ENCODE data around the gene PARN.
"Not testable (repeated sequence)": the region's sequence is repeated elsewhere in the genome, so short reads cannot be mapped to it uniquely, and the experiment has no call there.

PARN gene

GRCh38 chr16:14445937-14446715 lies 183.9 kb downstream of the PARN start:
- no peaks in the 10 kb centered on the region for H3K9me3 Mint-ChIP-seq
- no peaks in the 10 kb centered on the region for H3K4me1 Mint-ChIP-seq
- no peak overlapping the region for H3K27ac Mint-ChIP-seq
- H3K36me3 Mint-ChIP-seq = peaks cover 29% of the 10 kb centered on the region
- no peak for ATAC-seq
- no peak overlapping the region for H3K4me3 Mint-ChIP-seq
- DNase-seq (ENCODE audit: low spot score in 2 of 2) = no peak

GRCh38 chr16:14444979-14445810 lies 184.9 kb downstream of the PARN start:
- ATAC-seq (no peak), DNase-seq (ENCODE audit: low spot score in 2 of 2) (no peak)
- Mint-ChIP-seq H3K4me3 (no peak overlapping the region), H3K36me3 (peaks cover 27% of the 10 kb centered on the region), H3K4me1 (no peaks in the 10 kb centered on the region), H3K27ac (no peak overlapping the region), H3K9me3 (no peaks in the 10 kb centered on the region)

GRCh38 chr16:14441533-14441932 lies 188.5 kb downstream of the PARN start:
- DNase-seq (ENCODE audit: low spot score in 2 of 2); ATAC-seq; H3K4me1 Mint-ChIP-seq; H3K4me3 Mint-ChIP-seq; H3K9me3 Mint-ChIP-seq: not testable (repeated sequence)
- Mint-ChIP-seq H3K36me3 (peaks cover 30% of the 10 kb centered on the region), H3K27ac (peak overlapping the region; percentile 23)

- no peak for ATAC-seq
- no peak overlapping the region for H3K4me3 Mint-ChIP-seq
- DNase-seq (ENCODE audit: low spot score in 2 of 2) = no peak
- peaks cover 24% of the 10 kb centered on the region for H3K36me3 Mint-ChIP-seq
- no peak overlapping the region for H3K27ac Mint-ChIP-seq
- no peaks in the 10 kb centered on the region for H3K9me3 Mint-ChIP-seq
- H3K4me1 Mint-ChIP-seq = peaks cover 18% of the 10 kb centered on the region
Measured at GRCh38 chr16:14438256-14438655, 191.8 kb downstream of the PARN start.

GRCh38 chr16:14437426-14437825 lies 192.6 kb downstream of the PARN start:
- DNase-seq (ENCODE audit: low spot score in 2 of 2) (no peak), ATAC-seq (no peak)
- Mint-ChIP-seq H3K9me3 (no peaks in the 10 kb centered on the region), H3K27ac (peak overlapping the region; percentile 82), H3K36me3 (peaks cover 23% of the 10 kb centered on the region), H3K4me1 (peaks cover 18% of the 10 kb centered on the region), H3K4me3 (no peak overlapping the region)

- Mint-ChIP-seq H3K27ac (peak overlapping the region; percentile 82), H3K4me3 (peak overlapping the region; percentile 26), H3K4me1 (peaks cover 18% of the 10 kb centered on the region), H3K9me3 (no peaks in the 10 kb centered on the region), H3K36me3 (peaks cover 23% of the 10 kb centered on the region)
- DNase-seq (ENCODE audit: low spot score in 2 of 2) (no peak), ATAC-seq (peak; percentile 71)
Measured at GRCh38 chr16:14436401-14436955, 193.6 kb downstream of the PARN start.

- H3K9me3 Mint-ChIP-seq = no peaks in the 10 kb centered on the region
- H3K4me3 Mint-ChIP-seq = no peak overlapping the region
- no peak for DNase-seq (ENCODE audit: low spot score in 2 of 2)
- H3K27ac Mint-ChIP-seq = no peak overlapping the region
- ATAC-seq = no peak
- H3K36me3 Mint-ChIP-seq = peaks cover 23% of the 10 kb centered on the region
- H3K4me1 Mint-ChIP-seq = peaks cover 18% of the 10 kb centered on the region
Measured at GRCh38 chr16:14434860-14435259, 195.2 kb downstream of the PARN start.

- H3K36me3 Mint-ChIP-seq, H3K9me3 Mint-ChIP-seq: not testable (repeated sequence)
Measured at GRCh38 chr16:14428971-14429637, 201.0 kb downstream of the PARN start.

GRCh38 chr16:14428043-14428442 lies 202.0 kb downstream of the PARN start:
- no peak overlapping the region for H3K4me3 Mint-ChIP-seq
- no peak overlapping the region for H3K27ac Mint-ChIP-seq
- no peaks in the 10 kb centered on the region for H3K9me3 Mint-ChIP-seq
- H3K4me1 Mint-ChIP-seq = no peaks in the 10 kb centered on the region
- H3K36me3 Mint-ChIP-seq = no peaks in the 10 kb centered on the region
- DNase-seq (ENCODE audit: low spot score in 2 of 2) (no peak), ATAC-seq (no peak)

More at GRCh38 chr16:14428971-14429637, 201.0 kb downstream of the PARN start:
- not testable (repeated sequence) for H3K4me3 Mint-ChIP-seq; H3K27ac Mint-ChIP-seq; H3K4me1 Mint-ChIP-seq; ATAC-seq; DNase-seq (ENCODE audit: low spot score in 2 of 2)

GRCh38 chr16:14427371-14427948 lies 202.6 kb downstream of the PARN start:
- ATAC-seq = no peak
- Mint-ChIP-seq H3K36me3 (no peaks in the 10 kb centered on the region), H3K27ac (no peak overlapping the region), H3K4me1 (no peaks in the 10 kb centered on the region), H3K9me3 (no peaks in the 10 kb centered on the region), H3K4me3 (no peak overlapping the region)
- DNase-seq (ENCODE audit: low spot score in 2 of 2) = no peak

GRCh38 chr16:14424595-14424994 lies 205.5 kb downstream of the PARN start:
- no peaks in the 10 kb centered on the region for H3K4me1 Mint-ChIP-seq
- no peak overlapping the region for H3K27ac Mint-ChIP-seq
- H3K9me3 Mint-ChIP-seq = no peaks in the 10 kb centered on the region
- H3K36me3 Mint-ChIP-seq = no peaks in the 10 kb centered on the region
- DNase-seq (ENCODE audit: low spot score in 2 of 2) = no peak
- no peak for ATAC-seq
- H3K4me3 Mint-ChIP-seq = no peak overlapping the region

- no peak overlapping the region for H3K4me3 Mint-ChIP-seq
- ATAC-seq (no peak), DNase-seq (ENCODE audit: low spot score in 2 of 2) (no peak)
- peak overlapping the region; percentile 34 for H3K27ac Mint-ChIP-seq
- no peaks in the 10 kb centered on the region for H3K36me3 Mint-ChIP-seq
- no peaks in the 10 kb centered on the region for H3K4me1 Mint-ChIP-seq
- H3K9me3 Mint-ChIP-seq = no peaks in the 10 kb centered on the region
Measured at GRCh38 chr16:14423344-14423743, 206.7 kb downstream of the PARN start.

GRCh38 chr16:14420721-14421488 lies 209.2 kb downstream of the PARN start:
- Mint-ChIP-seq H3K4me3 (no peak overlapping the region), H3K4me1 (no peaks in the 10 kb centered on the region), H3K36me3 (no peaks in the 10 kb centered on the region), H3K27ac (no peak overlapping the region), H3K9me3 (no peaks in the 10 kb centered on the region)
- DNase-seq (ENCODE audit: low spot score in 2 of 2) (no peak), ATAC-seq (no peak)

- not testable (repeated sequence) for DNase-seq (ENCODE audit: low spot score in 2 of 2); H3K4me1 Mint-ChIP-seq; H3K9me3 Mint-ChIP-seq; H3K4me3 Mint-ChIP-seq; H3K27ac Mint-ChIP-seq; H3K36me3 Mint-ChIP-seq; ATAC-seq
Measured at GRCh38 chr16:14420243-14420642, 209.8 kb downstream of the PARN start.
